Right lobe of liver (tissue), 4 donors: Measurements from ENCODE around the gene NDRG2.

ENCODE experiments used
- CTCF ChIP-seq, 4 donors: fragments of 200-600 bp in 3 of 4; fragments of 450-650 bp in 1 of 4; IDR thresholded peaks; one replicate each; pipeline versions ENCODE4 v1.5.1 to v1.8.0; 2016 to 2022; ENCODE audit warnings: antibody characterized with exemption in 4 of 4, mild to moderate bottlenecking in 2 of 4
- POLR2A ChIP-seq: fragments of 450-650 bp; IDR thresholded peaks from one replicate; pipeline ENCODE4 v1.6.1; 2017; ENCODE audit warnings: antibody characterized with exemption, mild to moderate bottlenecking
- donor health status: DM: no; HTN: no; CAD: no.
- donor health status: DM: no; HTN: no; CAD: no.
- donor health status: DM: no; HTN: yes; CAD: no.

- TF ChIP-seq CTCF (IDR thresholded peaks at IDR 0.05) = no peak
- TF ChIP-seq POLR2A = no peak
Measured at GRCh38 chr14:21056520-21057163, 31.8 kb upstream of the NDRG2 start.
